Lung microvascular endothelial cell (primary cell): ENCODE results near the gene ESRRG. TPM values are rescaled to one million over a fixed set of nuclear protein-coding genes. Genes with fewer than 3 reads are reported as not detected.
"Not testable (repeated sequence)": the region's sequence is repeated elsewhere in the genome, so short reads cannot be mapped to it uniquely, and the experiment has no call there.

ENCODE experiments used
- DNase-seq, 2 donors: peaks; one replicate each; pipeline versions ENCODE4 v3.0.0 to v3.0.0-alpha.2; 2010; ENCODE audit warnings: low read depth in 2 of 2
- total RNA-seq: library from RNA; depleted of rRNA; stranded (reverse); fragments of >200 nt; gene quantifications from 2 replicates; pipeline ENCODE4 v1.2.1, GENCODE V29; 2014

Gene ESRRG
- total RNA-seq, 1 donor from 2014 or later, result not detected

DNA sequence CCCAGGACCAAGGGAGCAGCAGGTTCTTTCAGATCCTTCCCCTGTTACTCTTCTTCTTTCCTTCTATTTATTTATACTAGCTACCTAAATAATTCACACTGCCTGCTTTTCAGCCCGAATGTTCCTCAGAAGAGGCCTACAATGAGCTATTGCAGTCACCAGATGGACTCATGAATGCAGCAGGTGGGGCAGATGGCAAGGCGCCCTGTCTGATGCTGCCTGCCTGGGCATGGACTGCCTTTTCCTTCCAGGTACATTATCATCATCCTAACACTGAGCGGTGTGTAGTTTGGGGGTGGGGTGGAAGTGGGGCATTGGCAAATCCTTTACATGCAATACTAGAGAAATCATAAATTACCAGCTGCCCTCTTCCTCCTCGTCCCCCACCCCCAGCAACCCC is 17.6 kb downstream of the ESRRG start:
- no peak for DNase-seq

GRCh38 chr1:216704065-216704464 is 19.2 kb downstream of the ESRRG start:
- DNase-seq, result not testable (repeated sequence)

DNA sequence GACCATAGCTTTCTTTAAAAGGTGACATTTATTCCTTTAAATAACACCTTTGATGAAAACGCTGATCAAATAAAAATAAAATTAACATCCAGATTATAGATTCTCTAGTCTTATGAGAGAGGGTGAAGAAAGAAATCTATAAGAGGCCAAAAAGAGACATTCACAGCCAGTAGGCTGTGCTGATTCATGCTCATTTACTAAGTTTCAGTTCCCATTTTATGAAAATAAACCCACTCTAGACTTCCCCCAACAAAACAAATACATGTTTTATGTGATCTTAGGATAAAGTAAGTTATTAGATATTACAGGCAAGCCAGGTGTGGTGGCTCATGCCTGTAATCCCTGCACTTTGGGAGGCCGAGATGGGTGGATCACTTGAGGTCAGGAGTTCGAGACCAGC is 21.1 kb downstream of the ESRRG start:
- DNase-seq, result no peak

GRCh38 chr1:216700779-216701178 is 22.4 kb downstream of the ESRRG start:
- DNase-seq, result no peak

DNA sequence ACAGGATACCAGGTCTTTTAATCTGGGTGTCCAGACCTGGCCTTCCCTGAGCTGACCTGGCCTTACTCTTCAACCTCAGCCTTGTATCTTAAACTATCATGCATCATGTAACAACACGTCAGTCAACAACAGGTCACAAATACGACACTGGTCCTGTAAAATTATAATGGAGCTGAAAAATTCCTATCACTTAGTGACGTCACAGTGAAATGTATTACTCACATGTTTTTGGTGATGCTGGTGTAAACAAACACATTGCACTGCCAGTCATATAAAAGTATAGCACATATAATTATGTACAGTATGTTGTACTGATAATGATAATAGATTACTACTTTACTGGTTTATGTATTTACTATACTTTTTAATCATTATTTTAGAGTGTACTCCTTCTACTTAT is 31.5 kb downstream of the ESRRG start:
- DNase-seq, result no peak

DNA sequence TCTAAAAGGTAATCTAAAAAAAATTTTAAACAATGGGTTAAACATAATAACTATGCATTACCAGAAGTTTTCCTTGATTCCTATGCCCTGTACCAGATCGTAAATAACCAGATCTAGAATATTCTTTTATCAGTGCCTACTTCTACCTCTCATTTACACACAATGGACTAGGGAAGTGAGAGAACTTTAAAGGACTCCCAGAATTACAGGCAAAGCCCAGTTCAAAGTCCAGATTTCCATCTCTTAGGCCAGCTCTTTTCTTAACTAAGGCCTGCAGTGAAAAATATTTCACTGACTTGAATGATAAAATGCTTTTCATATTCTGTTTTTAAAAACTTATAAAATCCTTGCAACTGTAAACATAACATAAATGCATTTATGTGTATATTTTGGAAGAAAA is 32.6 kb downstream of the ESRRG start:
- DNase-seq, result no peak

DNA sequence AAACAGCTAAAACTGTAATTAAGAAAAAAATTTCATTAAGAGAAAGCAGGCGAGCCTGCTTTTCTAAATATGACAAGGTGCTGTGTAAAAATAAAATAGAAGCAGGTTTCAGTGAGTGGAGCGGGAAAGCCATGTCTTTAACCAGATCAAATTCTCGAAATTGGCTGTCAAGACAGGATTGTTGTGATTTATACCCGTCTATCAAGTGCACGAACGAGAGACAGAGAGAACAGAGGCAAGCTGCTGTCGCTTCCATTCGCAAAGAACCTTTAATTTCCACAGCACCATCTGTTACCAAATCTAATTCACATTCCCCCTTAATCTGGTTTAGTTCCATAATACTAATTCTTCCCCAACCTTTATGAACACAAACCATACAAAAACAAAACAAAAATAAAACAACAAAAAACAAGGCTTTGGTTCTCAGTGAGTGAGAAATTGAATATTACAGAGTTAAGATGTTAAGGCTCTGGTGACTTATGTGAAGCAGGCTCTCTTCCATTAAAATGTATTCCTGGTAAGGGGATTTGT is 35.0 kb downstream of the ESRRG start:
- DNase-seq, result no peak

GRCh38 chr1:216686860-216687766 is 36.1 kb downstream of the ESRRG start:
- no peak for DNase-seq

GRCh38 chr1:216682752-216683151 is 40.5 kb downstream of the ESRRG start:
- no peak for DNase-seq

GRCh38 chr1:216679108-216679507 is 44.1 kb downstream of the ESRRG start:
- DNase-seq, result no peak

- DNase-seq, result no peak
These were observed 52.9 kb downstream of the ESRRG start for GRCh38 chr1:216670118-216670883.

- no peak for DNase-seq
These were observed 56.8 kb downstream of the ESRRG start for GRCh38 chr1:216666441-216666840.

GRCh38 chr1:216665856-216666255 is 57.4 kb downstream of the ESRRG start:
- DNase-seq, result no peak

GRCh38 chr1:216665406-216665805 is 57.8 kb downstream of the ESRRG start:
- no peak for DNase-seq

- DNase-seq, result no peak
These were observed 60.5 kb downstream of the ESRRG start for GRCh38 chr1:216662681-216663080.

DNA sequence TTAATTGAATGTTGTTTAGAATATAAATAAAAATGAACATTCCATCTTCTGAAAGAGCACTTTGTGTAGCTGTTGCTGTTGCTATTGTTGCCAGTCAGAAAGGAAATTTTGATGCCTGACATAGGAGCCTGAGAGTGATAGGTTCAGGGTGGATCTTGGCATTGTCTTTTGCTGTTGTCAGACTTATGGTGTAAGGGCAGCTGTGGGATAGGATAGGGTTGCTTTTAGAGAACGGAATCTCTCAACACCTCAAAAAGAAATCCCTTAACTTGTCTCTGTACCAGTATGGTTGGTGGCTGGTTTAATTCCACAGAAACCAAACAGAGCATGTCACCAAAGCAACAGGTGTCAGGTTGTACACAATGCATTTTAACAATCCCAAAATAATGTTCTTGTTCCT is 62.7 kb downstream of the ESRRG start:
- DNase-seq, result no peak

GRCh38 chr1:216653001-216653400 is 70.2 kb downstream of the ESRRG start:
- DNase-seq, result no peak

- no peak for DNase-seq
These were observed 71.3 kb downstream of the ESRRG start for GRCh38 chr1:216651826-216652418.

GRCh38 chr1:216643176-216643575 is 80.1 kb downstream of the ESRRG start:
- DNase-seq, result no peak

- no peak for DNase-seq
These were observed 81.4 kb downstream of the ESRRG start for GRCh38 chr1:216641669-216642460.

- DNase-seq, result no peak
These were observed 83.1 kb downstream of the ESRRG start for GRCh38 chr1:216640100-216640499.
